Stimulated activated CD4-positive, alpha-beta T cell treated with anti-CD3 and anti-CD28 coated beads, TNF-alpha, amount 100 ng/mL, for 1 hour (primary cell): ENCODE results near the gene PROZ.

Source experiments
- DNase-seq, 3 donors: peaks; one replicate each; pipeline ENCODE4 v3.0.0-alpha.2; 2020; ENCODE audit warnings: low read depth in 3 of 3, low spot score in 1 of 3

The PROZ gene

DNA sequence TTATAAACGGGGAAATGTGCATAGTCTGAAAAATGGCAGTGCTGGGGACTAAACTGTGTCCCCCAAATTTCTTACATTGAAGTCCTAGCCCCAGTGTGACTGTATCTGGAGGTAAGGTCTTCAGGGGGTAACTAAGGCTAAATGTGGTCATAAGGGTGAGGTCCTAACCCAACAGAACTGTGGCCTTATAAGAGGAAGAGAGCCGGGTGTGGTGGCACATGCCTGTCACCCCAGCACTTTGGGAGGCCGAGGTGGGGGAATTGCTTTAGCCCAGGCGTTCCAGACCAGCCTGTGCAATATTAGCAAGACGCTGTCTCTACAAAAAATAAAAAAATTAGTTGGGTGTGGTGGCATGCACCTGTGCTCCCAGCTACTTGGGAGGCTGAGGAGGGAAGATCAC is 17.8 kb downstream of the PROZ start:
- peak in 2 of 3 donors; percentile 38 to 44 for DNase-seq

GRCh38 chr13:113176822-113177221 is 18.4 kb downstream of the PROZ start:
- no peak for DNase-seq

- no peak for DNase-seq
These were observed 19.8 kb downstream of the PROZ start for GRCh38 chr13:113178070-113178895.

GRCh38 chr13:113178896-113179167 is 20.4 kb downstream of the PROZ start:
- no peak for DNase-seq

- no peak for DNase-seq
These were observed 21.2 kb downstream of the PROZ start for GRCh38 chr13:113179374-113180230.

GRCh38 chr13:113182046-113182445 is 23.6 kb downstream of the PROZ start:
- DNase-seq: no peak

DNA sequence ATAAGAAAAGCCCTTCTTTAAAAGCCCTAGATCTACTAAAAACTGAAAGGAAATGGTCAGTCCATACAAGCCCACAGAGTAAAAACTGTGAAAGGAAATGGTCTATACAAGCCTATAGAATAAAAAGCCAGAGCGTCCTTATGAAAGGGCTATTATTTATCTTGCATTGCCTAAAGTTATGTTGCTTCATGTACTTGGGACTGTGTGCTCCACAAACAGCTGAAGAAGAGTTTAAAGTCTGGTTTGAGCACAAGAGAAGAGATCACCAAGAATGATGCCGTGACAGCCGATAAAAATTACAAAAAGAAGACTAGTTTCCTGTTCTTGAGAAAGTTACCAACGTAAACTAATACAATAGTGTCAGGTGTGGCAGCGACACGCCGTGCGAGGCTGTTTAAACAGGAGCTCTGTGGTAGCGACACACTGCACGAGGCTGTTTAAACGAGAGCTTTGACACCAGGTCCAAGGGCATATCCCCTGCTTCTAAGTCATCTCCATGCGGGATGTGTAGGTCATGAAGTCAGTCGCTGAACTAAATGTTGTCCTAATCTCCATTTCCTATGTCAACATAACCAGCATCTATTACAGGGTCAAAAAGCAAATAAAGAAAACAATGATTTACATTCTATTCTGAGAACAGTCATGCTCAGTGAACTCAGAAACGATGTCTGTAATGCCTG is 25.1 kb downstream of the PROZ start:
- no peak for DNase-seq

DNA sequence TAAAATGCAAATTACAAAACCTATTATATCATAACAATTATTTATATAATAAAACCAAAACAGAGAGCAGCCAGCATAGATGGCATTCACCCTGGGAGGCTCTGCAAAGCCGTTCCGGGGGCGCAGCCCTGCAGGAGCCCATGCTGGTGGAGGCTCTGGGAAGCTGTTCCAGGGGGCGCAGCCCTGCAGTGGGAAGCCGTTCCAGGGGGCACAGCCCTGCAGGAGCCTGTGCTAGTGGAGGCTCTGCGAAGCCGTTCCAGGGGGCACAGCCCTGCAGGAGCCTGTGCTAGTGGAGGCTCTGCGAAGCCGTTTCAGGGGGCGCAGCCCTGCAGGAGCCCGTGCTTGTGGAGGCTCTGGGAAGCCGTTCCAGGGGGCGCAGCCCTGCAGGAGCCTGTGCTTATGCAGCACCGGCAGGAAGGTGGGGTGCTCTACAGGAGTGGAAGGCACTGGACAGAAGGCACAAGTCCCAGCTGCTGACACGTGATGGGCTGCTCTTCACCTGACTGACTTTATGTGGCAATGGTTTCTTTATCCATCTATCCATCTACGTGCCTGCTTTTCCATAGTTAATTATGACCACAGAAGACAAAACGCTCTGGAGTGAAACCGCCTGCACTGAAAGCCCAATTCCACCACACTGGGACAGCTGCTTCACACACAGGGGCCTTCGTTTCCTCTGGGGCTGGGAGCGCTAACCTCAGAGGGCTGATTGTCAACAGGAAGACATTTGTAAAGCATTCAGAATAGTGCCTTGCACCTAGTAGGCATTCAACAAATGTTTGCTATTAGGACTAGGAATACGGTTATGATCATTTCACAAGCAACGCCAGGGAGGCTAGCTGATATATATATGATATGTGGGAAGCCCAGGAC is 26.4 kb downstream of the PROZ start:
- DNase-seq: peak in 1 of 3 donors; percentile 8

- no peak for DNase-seq
These were observed 27.8 kb downstream of the PROZ start for GRCh38 chr13:113186061-113186900.

DNA sequence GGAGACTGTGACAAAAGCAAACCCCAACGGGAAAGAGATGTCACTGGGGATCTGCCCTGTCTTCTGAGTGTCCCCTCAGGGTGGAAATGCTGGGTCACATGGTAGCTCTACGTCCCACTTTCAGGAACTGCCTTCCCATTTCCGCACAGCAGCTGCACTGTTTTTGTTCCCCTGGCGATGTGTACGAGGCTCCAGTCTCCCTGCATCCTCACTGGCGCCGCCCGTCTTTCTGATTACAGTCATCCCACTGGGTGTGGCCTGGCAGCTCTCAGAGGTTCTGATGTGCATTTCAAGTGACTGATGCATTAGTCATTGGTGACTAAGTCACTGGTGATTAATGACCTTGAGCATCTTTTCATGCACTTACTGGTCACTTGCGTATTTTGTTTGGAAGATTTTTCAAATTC is 28.8 kb downstream of the PROZ start:
- peak in 1 of 3 donors; percentile 41 for DNase-seq

DNA sequence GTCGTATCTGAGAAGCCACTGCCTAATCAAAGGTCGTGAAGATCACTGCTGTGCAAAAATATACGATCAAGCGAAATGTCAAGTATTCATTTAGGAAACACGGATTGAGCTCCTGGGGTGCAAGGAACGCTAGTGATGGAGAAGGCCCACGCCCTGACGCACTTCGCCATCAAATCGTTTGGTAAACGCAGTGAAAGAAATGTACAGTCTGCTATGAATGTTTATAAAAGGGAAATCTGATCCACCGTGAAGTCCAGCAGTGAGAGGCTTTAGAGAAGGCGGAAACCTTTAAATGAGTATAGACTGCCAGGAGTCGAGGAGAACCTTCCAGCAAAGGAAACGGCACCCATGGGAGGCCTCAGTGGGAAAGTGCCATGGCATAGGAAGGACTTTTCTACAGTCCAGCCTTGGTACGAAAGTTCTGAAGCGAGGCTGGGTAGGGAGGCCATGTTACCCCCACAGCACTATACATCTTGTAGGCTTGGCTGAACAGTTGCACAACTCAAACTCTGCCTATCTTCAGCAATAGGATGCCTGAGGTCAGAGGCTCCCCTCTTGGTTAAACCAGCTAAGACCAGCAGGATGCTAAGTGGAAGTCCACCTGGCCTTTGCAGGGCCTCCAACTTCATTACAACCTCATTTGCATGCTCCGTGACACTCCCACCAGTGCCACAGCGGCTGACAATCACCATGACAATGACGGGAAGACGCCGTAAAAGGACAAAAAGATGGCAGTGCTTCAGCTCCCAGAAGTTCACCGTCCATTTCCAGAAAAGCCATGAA is 29.6 kb downstream of the PROZ start:
- DNase-seq: no peak

GRCh38 chr13:113190181-113190580 is 31.7 kb downstream of the PROZ start:
- DNase-seq: no peak

GRCh38 chr13:113192279-113192678 is 33.8 kb downstream of the PROZ start:
- no peak for DNase-seq

- DNase-seq: no peak
These were observed 34.5 kb downstream of the PROZ start for GRCh38 chr13:113192902-113193301.

GRCh38 chr13:113195360-113195759 is 36.9 kb downstream of the PROZ start:
- no peak for DNase-seq

- no peak for DNase-seq
These were observed 38.7 kb downstream of the PROZ start for GRCh38 chr13:113196970-113197737.

- no peak for DNase-seq
These were observed 43.4 kb downstream of the PROZ start for GRCh38 chr13:113201815-113202214.

DNA sequence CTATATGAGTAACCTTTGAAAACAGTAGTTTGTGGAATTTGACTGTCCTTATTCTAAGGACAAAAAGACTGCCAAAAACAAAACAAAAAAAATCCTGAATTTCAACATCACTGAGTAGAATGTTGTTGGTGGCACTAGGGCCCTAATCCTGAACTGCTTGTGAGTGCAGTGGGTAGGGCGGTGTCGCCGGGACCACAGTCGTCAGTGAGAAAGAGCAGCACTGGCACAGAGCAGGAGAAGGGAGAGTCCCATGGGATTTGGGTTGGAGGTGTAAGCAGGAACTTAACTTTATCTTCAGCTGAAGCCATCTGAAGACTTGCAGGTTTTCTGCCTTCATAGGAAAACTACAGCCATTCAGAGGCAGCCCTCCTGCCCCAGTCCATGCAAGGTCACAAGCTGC is 44.5 kb downstream of the PROZ start:
- DNase-seq: no peak
